Mononuclear cell (primary cell): ENCODE data around the gene WDR20. TPM values are rescaled to one million over a fixed set of nuclear protein-coding genes. Genes with fewer than 3 reads are reported as not detected.
"Not testable (repeated sequence)": the region's sequence is repeated elsewhere in the genome, so short reads cannot be mapped to it uniquely, and the experiment has no call there.

Experiments used
- H3K27me3 ChIP-seq: 2 replicates; pipeline ENCODE4 v1.6.0; 2011; ENCODE audit warnings: low read length, control low read depth; ENCODE audit not compliant: insufficient read depth
- H3K4me1 ChIP-seq: 2 replicates; pipeline ENCODE4 v1.5.1; 2011; ENCODE audit warnings: mild to moderate bottlenecking, low read length, control low read depth; ENCODE audit not compliant: insufficient read depth
- H3K4me3 ChIP-seq: 2 replicates; pipeline ENCODE4 v1.5.1; 2011; ENCODE audit warnings: mild to moderate bottlenecking, low read length, moderate library complexity
- H3K9me3 ChIP-seq: 2 replicates; pipeline ENCODE4 v1.5.1; 2011; ENCODE audit warnings: low read depth, mild to moderate bottlenecking, control low read depth, low read length
- total RNA-seq: library from RNA; depleted of rRNA; stranded (reverse); fragments of >200 nt; gene quantifications from one replicate; pipeline ENCODE4 v1.2.3, GENCODE V29; 2012

WDR20 gene
- total RNA-seq, 1 donor, result 30.0 TPM

DNA sequence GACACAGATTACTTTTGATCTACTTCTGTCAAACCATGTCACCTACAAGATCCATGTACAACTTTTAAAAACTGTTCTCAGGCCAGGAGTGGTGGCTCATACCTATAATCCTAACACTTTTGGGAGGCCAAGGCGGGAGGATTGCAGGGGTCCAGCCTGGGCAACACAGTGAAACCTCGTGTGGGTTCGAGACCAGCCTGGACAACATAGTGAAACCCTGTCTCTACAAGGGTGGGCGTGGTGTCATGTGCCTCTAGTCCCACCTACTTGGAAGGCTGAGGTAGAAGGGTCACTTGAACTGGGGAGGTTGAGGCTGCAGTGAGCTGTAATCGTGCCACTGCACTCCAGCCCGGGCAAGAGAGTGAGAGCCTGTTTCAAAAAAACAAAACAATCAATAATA lies 5.7 kb downstream of the WDR20 start:
- H3K4me3 ChIP-seq, result no peak overlapping the region
- no peaks in the 10 kb centered on the region for H3K9me3 ChIP-seq
- peaks cover 16% of the 10 kb centered on the region for H3K4me1 ChIP-seq
- H3K27me3 ChIP-seq, result no peaks in the 10 kb centered on the region

DNA sequence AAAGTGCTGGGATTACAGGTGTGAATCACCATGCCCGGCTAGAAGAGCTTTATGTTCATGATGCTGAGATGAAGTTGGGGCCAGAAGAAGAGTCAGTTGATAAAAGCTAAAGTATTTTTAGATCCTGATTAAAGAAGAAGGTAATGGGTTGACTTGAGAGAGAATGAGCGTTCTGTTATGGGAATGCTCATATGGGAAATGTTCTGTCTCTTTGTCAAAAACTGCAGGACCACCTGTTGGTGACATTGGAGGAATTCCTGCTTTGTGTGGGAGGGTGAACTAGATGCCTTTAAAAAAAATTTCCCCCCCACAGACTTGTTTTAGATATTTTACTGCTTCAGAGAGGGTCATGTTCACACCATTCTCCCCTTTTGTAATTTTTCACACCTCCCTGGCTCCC lies 6.7 kb downstream of the WDR20 start:
- Histone ChIP-seq H3K4me3 (no peak overlapping the region), H3K4me1 (peaks cover 6% of the 10 kb centered on the region), H3K27me3 (no peaks in the 10 kb centered on the region), H3K9me3 (no peaks in the 10 kb centered on the region)

DNA sequence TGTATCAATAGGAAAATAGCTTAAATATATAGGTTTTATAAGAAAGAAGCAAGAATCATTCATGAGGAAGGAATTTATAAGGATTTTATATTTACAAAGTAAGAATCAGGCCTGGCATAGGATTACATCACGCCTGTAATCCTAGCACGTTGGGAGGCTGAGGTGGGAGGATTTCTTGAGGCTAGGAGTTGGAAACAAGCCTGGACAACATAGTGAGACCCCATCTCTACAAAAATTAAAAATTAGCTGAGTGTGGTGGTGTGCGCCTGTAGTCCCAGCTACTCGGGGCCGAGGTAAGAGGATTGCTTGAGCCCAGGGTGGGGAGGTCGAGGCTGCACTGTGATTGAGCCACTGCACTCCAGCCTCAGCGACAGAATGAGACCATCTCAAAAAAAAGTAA lies 10.4 kb downstream of the WDR20 start:
- H3K4me1 ChIP-seq, result peaks cover 12% of the 10 kb centered on the region
- no peak overlapping the region for H3K4me3 ChIP-seq
- no peaks in the 10 kb centered on the region for H3K27me3 ChIP-seq
- no peaks in the 10 kb centered on the region for H3K9me3 ChIP-seq

DNA sequence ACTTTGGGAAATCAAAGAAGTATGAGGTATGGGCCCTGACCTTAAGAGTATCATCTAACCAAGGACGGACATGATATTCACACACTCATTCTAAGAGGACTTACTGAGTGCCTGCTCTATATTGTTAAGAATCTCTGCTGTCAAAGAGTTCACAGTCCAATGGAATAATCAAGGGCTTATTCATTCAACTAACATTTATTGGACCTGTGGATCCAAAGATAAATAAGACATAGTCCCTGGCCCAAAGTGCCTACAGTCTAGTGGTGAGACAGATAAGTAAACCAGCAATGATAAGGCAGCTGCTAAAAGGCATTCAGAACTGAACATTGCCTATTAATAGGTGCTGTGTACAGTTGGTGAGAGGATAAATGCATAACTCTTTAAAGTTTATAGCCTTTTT lies 11.0 kb downstream of the WDR20 start:
- Histone ChIP-seq H3K4me1 (peaks cover 12% of the 10 kb centered on the region), H3K27me3 (no peaks in the 10 kb centered on the region), H3K4me3 (no peak overlapping the region), H3K9me3 (no peaks in the 10 kb centered on the region)

DNA sequence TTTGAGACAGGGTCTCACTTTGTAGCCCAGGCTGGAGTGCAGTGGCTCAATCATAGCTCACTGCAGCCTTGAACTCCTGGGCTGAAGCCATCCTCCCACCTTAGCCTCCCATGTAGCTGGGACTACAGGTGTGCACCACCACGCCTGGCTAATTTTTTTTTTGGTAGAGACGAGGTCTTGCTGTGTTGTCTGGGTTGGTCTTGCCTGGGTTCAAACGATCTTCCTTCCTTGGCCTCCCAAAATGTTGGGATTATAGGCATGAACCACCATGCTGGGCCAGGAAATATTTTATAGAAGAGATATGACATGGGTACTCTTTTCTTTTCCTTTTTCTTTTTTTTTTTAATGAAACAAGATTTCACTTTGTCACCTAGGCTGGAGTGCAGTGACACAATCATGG lies 11.7 kb downstream of the WDR20 start:
- peaks cover 12% of the 10 kb centered on the region for H3K4me1 ChIP-seq
- not testable (repeated sequence) for H3K27me3 ChIP-seq, H3K9me3 ChIP-seq, H3K4me3 ChIP-seq

DNA sequence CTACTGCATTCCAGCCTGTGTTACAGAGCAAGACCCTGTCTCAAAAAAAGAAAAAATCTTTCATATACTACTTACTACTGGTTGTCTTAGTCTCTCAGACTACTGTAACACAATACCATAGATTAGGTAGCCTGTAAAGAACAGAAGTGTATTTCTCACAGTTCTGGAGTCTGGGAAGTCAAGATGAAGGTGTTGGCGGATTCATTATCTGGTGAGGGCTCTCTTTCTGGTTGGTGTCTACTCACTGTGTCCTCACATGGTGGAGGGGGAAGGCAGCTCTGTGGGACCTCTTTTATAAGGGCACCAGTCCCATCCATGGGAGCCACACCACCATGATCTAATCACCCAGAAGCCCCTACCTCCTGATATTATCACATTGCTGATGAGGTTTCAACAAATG lies 14.4 kb downstream of the WDR20 start:
- Histone ChIP-seq H3K9me3 (no peaks in the 10 kb centered on the region), H3K4me1 (peaks cover 6% of the 10 kb centered on the region), H3K4me3 (no peak overlapping the region), H3K27me3 (no peaks in the 10 kb centered on the region)

DNA sequence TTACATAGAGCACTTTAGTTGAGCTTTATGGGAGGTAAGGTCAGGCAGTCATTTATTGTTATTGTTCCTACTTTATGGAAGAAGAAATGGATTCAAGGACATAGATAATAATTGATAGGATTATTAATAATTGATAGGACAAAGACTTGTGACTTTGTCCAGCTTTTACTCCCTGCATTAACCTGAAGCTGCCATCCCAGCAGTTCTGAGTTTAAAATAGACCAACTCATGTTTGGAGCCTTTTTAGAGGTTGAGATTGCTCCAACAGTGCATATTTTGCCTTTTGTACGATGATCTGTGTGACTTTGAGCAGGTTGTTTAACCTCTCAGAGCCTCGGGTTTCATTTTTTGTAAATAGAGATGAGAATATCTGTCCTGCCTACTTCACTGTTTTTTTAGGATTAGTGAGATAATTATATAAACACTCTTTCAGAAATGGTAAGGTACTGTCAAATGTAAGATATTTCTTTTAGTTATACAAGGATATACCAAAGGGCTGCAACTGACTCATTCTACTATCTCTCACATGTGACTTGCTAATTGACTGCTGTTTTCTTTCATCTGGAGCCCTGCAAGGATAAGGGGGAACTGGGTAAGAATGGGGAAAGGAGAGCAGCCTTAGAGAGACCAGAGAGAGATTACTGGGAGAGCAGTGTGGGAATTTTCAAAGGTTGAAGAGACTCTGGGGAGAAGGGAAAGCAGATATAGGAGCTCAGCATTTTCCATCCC lies 15.3 kb downstream of the WDR20 start:
- Histone ChIP-seq H3K9me3 (no peaks in the 10 kb centered on the region), H3K4me1 (peaks cover 6% of the 10 kb centered on the region), H3K27me3 (no peaks in the 10 kb centered on the region), H3K4me3 (no peak overlapping the region)

DNA sequence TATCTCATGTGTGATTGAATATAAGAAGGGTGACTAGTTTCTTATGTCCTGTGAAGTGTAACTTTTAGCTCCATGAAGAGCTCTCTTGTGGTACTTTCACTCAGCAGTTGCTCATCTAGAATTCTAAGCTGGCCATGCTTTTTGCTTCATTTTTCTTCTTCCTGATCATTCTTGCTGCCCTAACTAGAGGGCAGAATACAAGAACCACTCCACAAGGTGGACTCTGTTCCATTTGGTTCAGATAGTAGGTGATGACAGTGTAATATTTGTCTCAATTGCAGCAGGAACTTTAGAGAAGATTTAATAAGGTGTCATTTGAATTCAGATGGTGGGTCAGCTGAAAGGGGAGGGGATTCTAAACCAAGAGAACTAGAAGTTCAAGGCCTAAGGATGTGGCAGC lies 17.6 kb downstream of the WDR20 start:
- peaks cover 6% of the 10 kb centered on the region for H3K4me1 ChIP-seq
- H3K9me3 ChIP-seq, result no peaks in the 10 kb centered on the region
- H3K4me3 ChIP-seq, result no peak overlapping the region
- no peaks in the 10 kb centered on the region for H3K27me3 ChIP-seq

DNA sequence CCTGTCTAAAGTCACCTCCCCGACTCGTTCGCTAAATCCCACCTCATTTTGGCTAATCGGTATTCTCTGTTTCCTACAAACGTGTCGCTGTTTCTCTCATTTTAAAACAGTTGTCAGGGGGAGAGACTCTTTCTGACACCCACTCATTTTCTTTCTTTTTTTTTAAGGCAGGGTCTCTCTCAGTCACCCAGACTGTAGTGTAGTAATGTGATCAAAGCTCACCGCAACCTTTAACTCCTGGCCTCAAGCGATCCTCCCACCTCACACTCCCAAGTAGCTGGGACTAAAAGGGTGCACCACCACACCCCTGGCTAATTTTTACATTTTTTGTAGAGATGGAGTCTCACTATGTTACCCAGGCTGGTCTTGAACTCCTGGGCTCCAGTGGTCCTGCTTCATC lies 19.1 kb downstream of the WDR20 start:
- Histone ChIP-seq H3K27me3 (no peaks in the 10 kb centered on the region), H3K9me3 (no peaks in the 10 kb centered on the region), H3K4me3 (no peak overlapping the region), H3K4me1 (peaks cover 9% of the 10 kb centered on the region)

DNA sequence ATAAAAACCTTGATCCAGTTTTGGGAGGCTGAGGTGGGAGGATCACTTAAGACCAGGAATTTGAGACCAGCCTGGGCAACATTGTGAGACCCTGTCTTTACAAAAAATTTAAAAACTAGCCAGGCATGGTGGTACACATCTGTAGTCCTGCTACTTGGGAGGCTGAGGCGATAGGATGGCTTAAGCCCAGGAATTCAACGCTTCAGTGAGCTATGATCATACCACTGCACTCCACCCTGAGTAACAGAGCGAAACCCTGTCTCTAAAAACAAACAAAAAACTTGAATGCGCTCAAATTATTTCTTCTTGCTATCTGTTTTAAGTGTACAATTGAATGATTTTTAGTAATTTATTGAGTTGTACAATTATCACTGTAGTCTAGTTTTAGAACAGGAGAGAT lies 20.1 kb downstream of the WDR20 start:
- Histone ChIP-seq H3K4me3 (no peak overlapping the region), H3K4me1 (peaks cover 8% of the 10 kb centered on the region), H3K27me3 (no peaks in the 10 kb centered on the region), H3K9me3 (no peaks in the 10 kb centered on the region)

DNA sequence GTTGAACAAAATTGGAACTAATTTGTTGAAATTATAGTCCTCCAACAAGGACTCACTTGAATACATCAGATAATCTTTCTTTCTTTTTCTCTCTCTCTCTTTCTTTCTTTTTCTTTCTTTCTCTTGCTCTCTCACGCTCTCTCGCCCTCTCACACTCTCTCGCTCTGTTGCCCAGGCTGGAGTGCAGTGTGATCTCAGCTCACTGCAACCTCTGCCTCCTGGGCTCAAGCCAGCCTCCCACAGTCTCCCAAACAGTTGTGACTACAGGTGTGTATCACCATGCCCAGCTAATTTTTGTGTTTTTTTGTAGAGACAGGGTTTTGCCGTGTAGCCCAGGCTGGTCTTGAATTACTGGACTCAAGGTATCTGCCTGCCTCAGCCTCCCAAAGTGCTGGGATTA lies 22.8 kb downstream of the WDR20 start:
- H3K27me3 ChIP-seq, result no peaks in the 10 kb centered on the region
- H3K9me3 ChIP-seq, result no peaks in the 10 kb centered on the region
- peaks cover 15% of the 10 kb centered on the region for H3K4me1 ChIP-seq
- no peak overlapping the region for H3K4me3 ChIP-seq

DNA sequence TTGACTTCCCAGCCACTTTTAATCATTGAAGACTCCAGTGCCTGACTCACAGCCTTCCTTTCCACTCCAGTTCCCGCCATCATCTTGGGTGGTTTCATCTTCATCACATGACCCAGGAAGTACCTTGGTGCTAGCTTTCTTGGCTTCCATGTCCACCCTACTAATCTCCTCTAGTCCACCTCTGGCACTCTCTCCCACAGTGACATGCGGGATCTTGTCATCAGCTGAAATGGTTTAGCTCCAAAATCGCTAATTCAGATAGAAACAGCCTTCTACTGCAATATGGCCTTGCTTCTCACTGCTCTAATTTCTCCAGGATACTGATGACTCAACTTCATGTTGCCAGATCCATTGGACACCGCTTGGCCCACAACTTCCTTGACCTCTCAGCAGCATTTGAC lies 24.5 kb downstream of the WDR20 start:
- H3K4me3 ChIP-seq, result no peak overlapping the region
- H3K4me1 ChIP-seq, result peaks cover 15% of the 10 kb centered on the region
- H3K9me3 ChIP-seq, result no peaks in the 10 kb centered on the region
- no peaks in the 10 kb centered on the region for H3K27me3 ChIP-seq

DNA sequence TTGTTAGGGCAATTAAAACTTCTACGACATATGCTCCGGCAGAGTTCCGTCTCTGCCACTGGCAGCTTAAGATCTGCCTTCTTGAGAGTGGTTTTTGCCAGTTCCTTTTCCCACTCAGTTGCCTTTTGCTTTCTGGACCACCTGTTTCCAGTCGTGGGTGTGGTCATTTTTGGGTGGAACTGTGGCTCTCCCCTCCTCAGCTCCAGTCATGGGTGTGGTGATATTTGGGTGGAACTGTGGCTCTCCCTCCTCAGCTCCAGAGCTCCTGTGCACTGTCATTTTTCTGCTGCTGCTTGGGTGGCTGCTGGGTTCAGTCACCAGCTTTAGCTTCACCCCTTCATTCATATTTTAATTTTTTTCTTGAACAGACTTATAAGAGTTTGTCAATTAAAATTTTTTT lies 25.3 kb downstream of the WDR20 start:
- Histone ChIP-seq H3K9me3 (no peaks in the 10 kb centered on the region), H3K4me3 (no peak overlapping the region), H3K4me1 (peaks cover 15% of the 10 kb centered on the region), H3K27me3 (no peaks in the 10 kb centered on the region)

DNA sequence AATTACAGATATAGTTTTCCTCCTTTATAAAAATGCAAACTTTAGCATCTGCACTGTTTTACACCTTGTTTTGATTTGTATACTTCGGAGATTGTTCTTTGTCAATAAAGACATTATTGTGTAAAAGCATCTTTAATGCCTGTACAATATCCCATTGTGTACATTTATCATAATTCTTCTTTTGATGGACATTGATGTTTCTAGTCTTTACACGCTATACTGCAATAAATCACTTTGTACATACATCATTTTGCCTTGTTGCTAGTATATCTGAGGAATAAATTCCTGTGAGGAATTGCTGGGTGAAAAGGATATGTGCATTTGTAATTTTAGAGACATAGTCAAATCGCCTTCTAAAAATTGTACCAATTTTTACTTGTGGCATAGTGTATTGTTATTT lies 30.4 kb downstream of the WDR20 start:
- H3K27me3 ChIP-seq, result no peaks in the 10 kb centered on the region
- no peak overlapping the region for H3K4me3 ChIP-seq
- H3K4me1 ChIP-seq, result peaks cover 5% of the 10 kb centered on the region

DNA sequence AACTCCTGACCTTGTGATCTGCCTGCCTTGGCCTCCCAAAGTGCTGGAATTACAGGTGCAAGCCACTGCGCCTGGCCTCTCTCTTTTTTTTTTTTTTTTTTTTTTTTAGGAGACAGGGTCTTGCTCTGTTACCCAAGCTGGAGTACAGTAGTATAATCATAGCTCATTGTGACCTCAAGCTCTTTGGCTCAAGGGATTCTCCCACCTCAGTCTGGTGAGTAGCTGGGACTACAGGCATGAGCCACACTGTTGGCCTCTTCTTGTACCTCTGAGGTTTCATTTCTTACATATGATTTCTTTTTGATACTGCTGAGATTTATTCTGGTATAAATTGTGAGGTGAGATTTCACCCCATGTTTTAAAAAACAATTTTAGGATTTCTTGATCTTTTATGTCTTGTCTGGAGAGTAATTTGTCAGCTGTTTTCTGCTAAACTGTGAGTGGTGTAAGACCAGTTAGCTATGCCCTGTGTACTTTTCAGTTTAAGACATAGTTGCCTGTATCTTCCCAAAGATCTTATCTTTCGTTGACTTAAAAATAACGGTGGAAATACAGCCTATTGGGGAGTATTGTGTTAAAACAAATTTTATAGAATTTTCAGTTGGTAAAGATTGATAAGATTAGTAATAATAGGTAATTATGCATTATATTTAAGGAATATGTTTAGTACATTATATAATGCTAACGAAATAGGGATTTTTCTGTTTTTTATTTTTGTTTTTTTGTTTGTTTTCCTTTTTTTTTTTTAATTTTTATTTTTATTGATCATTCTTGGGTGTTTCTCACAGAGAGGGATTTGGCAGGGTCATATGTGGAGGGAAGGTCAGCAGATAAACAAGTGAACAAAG lies 31.7 kb downstream of the WDR20 start:
- Histone ChIP-seq H3K4me1 (peaks cover 5% of the 10 kb centered on the region), H3K27me3 (no peaks in the 10 kb centered on the region), H3K9me3 (no peaks in the 10 kb centered on the region), H3K4me3 (no peak overlapping the region)

More for the DNA sequence above, 30.4 kb downstream of the WDR20 start:
- H3K9me3 ChIP-seq, result no peaks in the 10 kb centered on the region

DNA sequence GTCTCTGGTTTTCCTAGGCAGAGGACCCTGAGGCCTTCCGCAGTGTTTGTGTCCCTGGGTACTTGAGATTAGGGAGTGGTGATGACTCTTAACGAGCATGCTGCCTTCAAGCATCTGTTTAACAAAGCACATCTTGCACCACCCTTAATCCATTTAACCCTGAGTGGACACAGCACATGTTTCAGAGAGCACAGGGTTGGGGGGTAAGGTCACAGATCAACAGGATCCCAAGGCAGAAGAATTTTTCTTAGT lies 32.2 kb downstream of the WDR20 start:
- not testable (repeated sequence) for H3K27me3 ChIP-seq, H3K4me1 ChIP-seq, H3K9me3 ChIP-seq, H3K4me3 ChIP-seq
